Gastroesophageal sphincter (tissue), 3 donors: ENCODE measurements around the gene ATPAF1.

Experiments
- EP300 ChIP-seq: sonication (generic); formaldehyde crosslinking; IDR thresholded peaks from one replicate; pipeline ENCODE4 v1.6.1; 2017; ENCODE audit warnings: antibody characterized with exemption, mild to moderate bottlenecking
- POLR2AphosphoS5 ChIP-seq: sonication (generic); formaldehyde crosslinking; IDR thresholded peaks from one replicate; pipeline ENCODE4 v1.6.1; 2017; ENCODE audit warnings: antibody characterized with exemption
- TF ChIP-seq, protein P1 (sequence below), 4 experiments: fragments of 200-600 bp in 2 of 4; fragments of 450-650 bp in 2 of 4; sonication (generic) in 1 of 4; IDR thresholded peaks; one replicate each; pipeline ENCODE4 v1.5.1; 2017 to 2019; ENCODE audit warnings: antibody characterized with exemption in 4 of 4, mild to moderate bottlenecking in 2 of 4, moderate library complexity in 2 of 4

DNA sequence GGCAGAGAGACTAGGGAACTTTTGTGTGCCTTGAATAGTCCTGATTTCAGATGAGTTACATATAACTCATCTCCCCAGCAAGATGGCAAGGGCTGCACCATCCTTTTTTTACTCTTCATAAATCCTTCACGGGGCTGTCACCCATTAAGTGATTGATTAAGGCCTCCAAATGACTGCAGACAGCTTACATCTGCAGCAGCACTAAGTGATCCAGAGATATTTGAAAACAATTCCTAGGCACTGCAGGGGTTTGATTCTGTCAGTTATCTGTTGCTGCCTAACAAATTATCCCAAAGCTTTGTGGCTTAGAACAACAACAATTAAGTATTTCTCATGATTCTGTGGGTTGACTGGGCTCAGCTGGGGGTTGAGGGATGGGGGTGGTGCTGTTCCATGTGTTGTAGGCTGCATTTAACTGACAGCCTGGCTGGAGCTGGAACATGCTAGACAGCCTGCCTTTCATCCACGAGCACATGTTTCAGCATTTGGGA is 22.8 kb upstream of the ATPAF1 start:
- TF ChIP-seq POLR2AphosphoS5 (no peak), EP300 (no peak)
- TF ChIP-seq, protein P1, sequence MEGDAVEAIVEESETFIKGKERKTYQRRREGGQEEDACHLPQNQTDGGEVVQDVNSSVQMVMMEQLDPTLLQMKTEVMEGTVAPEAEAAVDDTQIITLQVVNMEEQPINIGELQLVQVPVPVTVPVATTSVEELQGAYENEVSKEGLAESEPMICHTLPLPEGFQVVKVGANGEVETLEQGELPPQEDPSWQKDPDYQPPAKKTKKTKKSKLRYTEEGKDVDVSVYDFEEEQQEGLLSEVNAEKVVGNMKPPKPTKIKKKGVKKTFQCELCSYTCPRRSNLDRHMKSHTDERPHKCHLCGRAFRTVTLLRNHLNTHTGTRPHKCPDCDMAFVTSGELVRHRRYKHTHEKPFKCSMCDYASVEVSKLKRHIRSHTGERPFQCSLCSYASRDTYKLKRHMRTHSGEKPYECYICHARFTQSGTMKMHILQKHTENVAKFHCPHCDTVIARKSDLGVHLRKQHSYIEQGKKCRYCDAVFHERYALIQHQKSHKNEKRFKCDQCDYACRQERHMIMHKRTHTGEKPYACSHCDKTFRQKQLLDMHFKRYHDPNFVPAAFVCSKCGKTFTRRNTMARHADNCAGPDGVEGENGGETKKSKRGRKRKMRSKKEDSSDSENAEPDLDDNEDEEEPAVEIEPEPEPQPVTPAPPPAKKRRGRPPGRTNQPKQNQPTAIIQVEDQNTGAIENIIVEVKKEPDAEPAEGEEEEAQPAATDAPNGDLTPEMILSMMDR (IDR thresholded peaks at IDR 0.05): no peak
